ENCODE data around the gene C2CD2.

DNA sequence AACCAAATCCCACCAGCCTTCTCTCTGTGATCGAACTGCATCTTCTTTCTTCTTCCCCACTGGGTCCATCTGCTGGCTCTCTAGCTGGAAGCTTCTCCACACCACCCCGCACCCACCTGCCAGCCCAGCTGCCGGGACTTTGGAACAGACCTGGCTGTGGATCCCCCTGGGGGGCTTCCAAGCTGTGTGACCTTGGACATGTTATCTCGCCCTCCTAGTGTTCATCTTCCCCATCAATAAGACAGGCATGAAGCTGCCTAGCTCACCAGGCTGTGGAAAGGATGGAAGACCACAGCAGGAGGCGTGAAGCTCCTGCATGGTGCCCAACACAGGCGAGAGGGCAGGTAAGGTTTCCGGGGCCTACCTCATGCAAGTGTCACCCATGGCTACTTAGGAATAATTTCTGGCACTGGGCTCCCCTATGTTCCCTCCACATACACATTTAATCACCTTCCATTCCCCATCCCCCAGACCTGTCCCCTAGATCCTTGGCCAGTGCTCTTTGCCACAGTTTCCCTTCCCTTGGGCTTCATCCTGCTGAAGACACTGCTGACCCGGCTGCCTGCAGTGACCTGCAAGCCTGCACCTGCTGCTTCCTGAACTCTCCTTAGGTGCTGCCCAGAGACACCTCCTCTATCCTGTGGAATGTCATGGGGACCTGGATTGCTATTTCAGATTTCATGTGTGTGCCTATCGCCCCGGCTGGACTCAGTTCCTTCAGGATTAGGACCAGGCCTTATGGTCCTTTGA lies 13.2 kb upstream of the C2CD2 start:
- no peak for TF ChIP-seq ATF7 (IDR thresholded peaks at IDR 0.05; ENCODE audit: low read depth)
- TF ChIP-seq EZH2 (IDR thresholded peaks at IDR 0.05; ENCODE audit: borderline replicate concordance, control insufficient read depth, low read depth, low read length) = no peak
- TF ChIP-seq, protein P1, sequence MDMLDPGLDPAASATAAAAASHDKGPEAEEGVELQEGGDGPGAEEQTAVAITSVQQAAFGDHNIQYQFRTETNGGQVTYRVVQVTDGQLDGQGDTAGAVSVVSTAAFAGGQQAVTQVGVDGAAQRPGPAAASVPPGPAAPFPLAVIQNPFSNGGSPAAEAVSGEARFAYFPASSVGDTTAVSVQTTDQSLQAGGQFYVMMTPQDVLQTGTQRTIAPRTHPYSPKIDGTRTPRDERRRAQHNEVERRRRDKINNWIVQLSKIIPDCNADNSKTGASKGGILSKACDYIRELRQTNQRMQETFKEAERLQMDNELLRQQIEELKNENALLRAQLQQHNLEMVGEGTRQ (IDR thresholded peaks at IDR 0.05; ENCODE audit: borderline replicate concordance, low read depth, low read length) = no peak
- no peak for TF ChIP-seq RAD21 (IDR thresholded peaks at IDR 0.05; ENCODE audit: insufficient read depth, low read depth, low read length)
- no peak for TF ChIP-seq POLR2A (IDR thresholded peaks at IDR 0.05; ENCODE audit: low read depth, low read length)
- TF ChIP-seq SUPT20H (IDR thresholded peaks at IDR 0.05; ENCODE audit: borderline replicate concordance, control insufficient read depth, low read depth, low read length) = no peak
- TF ChIP-seq, protein P2, sequence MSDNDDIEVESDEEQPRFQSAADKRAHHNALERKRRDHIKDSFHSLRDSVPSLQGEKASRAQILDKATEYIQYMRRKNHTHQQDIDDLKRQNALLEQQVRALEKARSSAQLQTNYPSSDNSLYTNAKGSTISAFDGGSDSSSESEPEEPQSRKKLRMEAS (IDR thresholded peaks at IDR 0.05; ENCODE audit: low read depth, low read length) = no peak
- TF ChIP-seq, protein P3, sequence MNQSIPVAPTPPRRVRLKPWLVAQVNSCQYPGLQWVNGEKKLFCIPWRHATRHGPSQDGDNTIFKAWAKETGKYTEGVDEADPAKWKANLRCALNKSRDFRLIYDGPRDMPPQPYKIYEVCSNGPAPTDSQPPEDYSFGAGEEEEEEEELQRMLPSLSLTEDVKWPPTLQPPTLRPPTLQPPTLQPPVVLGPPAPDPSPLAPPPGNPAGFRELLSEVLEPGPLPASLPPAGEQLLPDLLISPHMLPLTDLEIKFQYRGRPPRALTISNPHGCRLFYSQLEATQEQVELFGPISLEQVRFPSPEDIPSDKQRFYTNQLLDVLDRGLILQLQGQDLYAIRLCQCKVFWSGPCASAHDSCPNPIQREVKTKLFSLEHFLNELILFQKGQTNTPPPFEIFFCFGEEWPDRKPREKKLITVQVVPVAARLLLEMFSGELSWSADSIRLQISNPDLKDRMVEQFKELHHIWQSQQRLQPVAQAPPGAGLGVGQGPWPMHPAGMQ (IDR thresholded peaks at IDR 0.05; ENCODE audit: borderline replicate concordance) = no peak

All from GM12878 (cell line).